NCI-H2227 (cell line): Measurements from ENCODE around the gene ARL6IP6.
"Not testable (repeated sequence)": the region's sequence is repeated elsewhere in the genome, so short reads cannot be mapped to it uniquely, and the experiment has no call there.

Experiments
- DNase-seq: peaks from one replicate; lab custom pipeline; 2025; ENCODE audit not compliant: unreplicated experiment; lab: John Stamatoyannopoulos, UW

Gene ARL6IP6

GRCh38 chr2:152722639-152723038, 4.2 kb downstream of the ARL6IP6 start:
- DNase-seq: not testable (repeated sequence)

GRCh38 chr2:152723918-152724317, 5.5 kb downstream of the ARL6IP6 start:
- DNase-seq: no peak

- DNase-seq: no peak
These were observed 11.4 kb downstream of the ARL6IP6 start for GRCh38 chr2:152729844-152730243.

- no peak for DNase-seq
These were observed 12.3 kb downstream of the ARL6IP6 start for GRCh38 chr2:152730591-152731333.

GRCh38 chr2:152737509-152737908, 19.1 kb downstream of the ARL6IP6 start:
- DNase-seq: not testable (repeated sequence)

- no peak for DNase-seq
These were observed 20.0 kb downstream of the ARL6IP6 start for GRCh38 chr2:152738438-152738837.

- DNase-seq: not testable (repeated sequence)
These were observed 21.3 kb downstream of the ARL6IP6 start for GRCh38 chr2:152739705-152740104.

GRCh38 chr2:152740743-152741328, 22.4 kb downstream of the ARL6IP6 start:
- DNase-seq: peak; percentile 83

GRCh38 chr2:152743002-152743401, 24.6 kb downstream of the ARL6IP6 start:
- peak; percentile 35 for DNase-seq

GRCh38 chr2:152747751-152748150, 29.3 kb downstream of the ARL6IP6 start:
- not testable (repeated sequence) for DNase-seq

GRCh38 chr2:152755029-152755428, 36.6 kb downstream of the ARL6IP6 start:
- DNase-seq: peak; percentile 12

- DNase-seq: no peak
These were observed 41.1 kb downstream of the ARL6IP6 start for GRCh38 chr2:152759290-152760072.

GRCh38 chr2:152761214-152761613, 42.8 kb downstream of the ARL6IP6 start:
- no peak for DNase-seq

- DNase-seq: no peak
These were observed 43.8 kb downstream of the ARL6IP6 start for GRCh38 chr2:152762202-152762601.

- DNase-seq: not testable (repeated sequence)
These were observed 44.8 kb downstream of the ARL6IP6 start for GRCh38 chr2:152763208-152763607.

- no peak for DNase-seq
These were observed 45.2 kb downstream of the ARL6IP6 start for GRCh38 chr2:152763651-152764050.

GRCh38 chr2:152766928-152767327, 48.5 kb downstream of the ARL6IP6 start:
- DNase-seq: no peak

GRCh38 chr2:152781175-152781574, 62.8 kb downstream of the ARL6IP6 start:
- no peak for DNase-seq

- DNase-seq: no peak
These were observed 63.8 kb downstream of the ARL6IP6 start for GRCh38 chr2:152782171-152782570.

GRCh38 chr2:152790883-152791282, 72.5 kb downstream of the ARL6IP6 start:
- DNase-seq: no peak

- no peak for DNase-seq
These were observed 73.6 kb downstream of the ARL6IP6 start for GRCh38 chr2:152791979-152792378.

- no peak for DNase-seq
These were observed 74.6 kb downstream of the ARL6IP6 start for GRCh38 chr2:152792974-152793373.
